ENCODE data around the gene MICALL1.

GRCh38 chr22:37906364-37907008, 389 bp downstream of the MICALL1 start:
- TF ChIP-seq CTCF (IDR thresholded peaks at IDR 0.05) (peak; percentile 3; the same call in 2 of the 3 replicates), HMGXB4 (CRISPR knock-in tag; IDR thresholded peaks at IDR 0.05; ENCODE audit: borderline replicate concordance) (no peak), CHD2 (IDR thresholded peaks at IDR 0.05; ENCODE audit: low read length, partially characterized antibody) (no peak)

All from A549 (cell line).